HFF-Myc (cell line): ENCODE data around the gene RPTOR.

Experiments
- DNase-seq: peaks from one replicate; pipeline ENCODE4 v3.0.0-alpha.2; 2011; ENCODE audit warnings: low read depth; ENCODE audit errors: extremely low read depth
- H3K4me3 ChIP-seq: replicated peaks from 2 replicates; pipeline ENCODE4 v1.5.1; 2011; ENCODE audit warnings: low read depth, mild to moderate bottlenecking, control low read depth, low read length
- TF ChIP-seq, protein P1 (sequence below): IDR thresholded peaks from 2 replicates; pipeline ENCODE4 v1.5.1; 2012; ENCODE audit warnings: mild to moderate bottlenecking, low read depth, low read length, control low read depth; ENCODE audit errors: missing control alignments

Gene RPTOR

DNA sequence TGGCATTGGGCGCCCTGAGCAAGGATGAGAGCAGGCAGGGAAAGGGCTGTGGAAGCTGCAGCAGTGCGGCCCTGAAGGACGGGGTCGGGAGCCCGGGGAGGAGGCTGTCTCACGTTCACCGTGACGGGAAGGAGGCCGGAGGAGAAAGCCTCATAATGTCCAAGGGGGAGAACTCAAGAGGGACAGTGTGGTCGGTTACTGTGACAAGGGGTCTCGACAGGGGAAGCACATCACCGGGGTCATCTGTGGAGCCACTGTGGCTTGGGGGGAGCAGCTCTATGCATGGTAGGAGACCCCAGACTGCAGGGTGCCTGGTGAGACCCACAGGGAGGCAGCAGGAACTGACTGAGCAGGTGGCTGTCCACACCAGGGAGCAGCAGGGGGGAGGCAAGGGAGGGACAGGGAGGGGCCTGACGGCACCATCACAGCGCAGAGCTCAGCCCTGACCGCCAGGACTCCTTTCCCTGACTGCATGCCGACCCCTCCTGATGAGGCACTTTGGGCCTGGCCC, 292.4 kb downstream of the RPTOR start:
- TF ChIP-seq, protein P1, sequence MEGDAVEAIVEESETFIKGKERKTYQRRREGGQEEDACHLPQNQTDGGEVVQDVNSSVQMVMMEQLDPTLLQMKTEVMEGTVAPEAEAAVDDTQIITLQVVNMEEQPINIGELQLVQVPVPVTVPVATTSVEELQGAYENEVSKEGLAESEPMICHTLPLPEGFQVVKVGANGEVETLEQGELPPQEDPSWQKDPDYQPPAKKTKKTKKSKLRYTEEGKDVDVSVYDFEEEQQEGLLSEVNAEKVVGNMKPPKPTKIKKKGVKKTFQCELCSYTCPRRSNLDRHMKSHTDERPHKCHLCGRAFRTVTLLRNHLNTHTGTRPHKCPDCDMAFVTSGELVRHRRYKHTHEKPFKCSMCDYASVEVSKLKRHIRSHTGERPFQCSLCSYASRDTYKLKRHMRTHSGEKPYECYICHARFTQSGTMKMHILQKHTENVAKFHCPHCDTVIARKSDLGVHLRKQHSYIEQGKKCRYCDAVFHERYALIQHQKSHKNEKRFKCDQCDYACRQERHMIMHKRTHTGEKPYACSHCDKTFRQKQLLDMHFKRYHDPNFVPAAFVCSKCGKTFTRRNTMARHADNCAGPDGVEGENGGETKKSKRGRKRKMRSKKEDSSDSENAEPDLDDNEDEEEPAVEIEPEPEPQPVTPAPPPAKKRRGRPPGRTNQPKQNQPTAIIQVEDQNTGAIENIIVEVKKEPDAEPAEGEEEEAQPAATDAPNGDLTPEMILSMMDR, result no peak
- H3K4me3 ChIP-seq, result no peak overlapping the region
- DNase-seq, result no peak

GRCh38 chr17:80837711-80838110, 293.1 kb downstream of the RPTOR start:
- no peak for DNase-seq

DNA sequence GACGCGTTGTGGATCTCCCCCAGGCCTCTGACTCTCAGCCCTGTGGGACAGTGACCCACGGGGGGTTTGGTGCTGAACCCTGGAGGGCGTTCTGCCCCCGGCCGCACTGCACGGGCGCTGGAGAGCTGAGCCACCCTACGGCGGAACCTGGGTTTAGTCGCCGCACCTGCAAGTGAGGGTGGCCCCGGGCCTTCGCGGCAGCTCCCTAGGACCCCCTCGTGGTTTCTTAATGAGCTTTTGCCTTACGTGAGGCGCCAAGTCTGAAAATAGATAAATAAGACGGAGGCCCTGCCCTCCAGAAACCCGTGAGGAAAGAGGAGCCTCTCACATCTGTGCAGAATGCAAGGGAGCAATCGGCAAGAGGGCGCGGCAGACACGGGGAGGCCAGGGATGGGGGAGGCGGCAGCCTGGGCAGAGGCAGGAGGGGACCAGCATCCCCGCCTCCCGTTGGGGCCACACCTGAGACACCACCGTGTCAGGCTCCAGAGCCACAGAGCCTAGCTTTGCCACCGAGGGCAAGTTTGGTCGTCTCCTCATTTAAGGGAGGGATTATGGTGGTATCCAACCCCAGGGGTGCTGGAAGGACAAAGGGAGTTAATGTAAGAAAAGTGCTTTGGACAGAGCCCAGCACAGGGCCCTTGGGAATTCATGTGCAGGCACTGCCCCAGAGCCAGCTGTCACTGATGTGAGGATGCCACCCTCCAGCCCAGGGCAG, 293.8 kb downstream of the RPTOR start:
- TF ChIP-seq, protein P1, result no peak
- DNase-seq, result no peak
- no peak overlapping the region for H3K4me3 ChIP-seq

More at GRCh38 chr17:80837711-80838110, 293.1 kb downstream of the RPTOR start:
- H3K4me3 ChIP-seq, result no peak overlapping the region
- TF ChIP-seq, protein P1, result no peak

DNA sequence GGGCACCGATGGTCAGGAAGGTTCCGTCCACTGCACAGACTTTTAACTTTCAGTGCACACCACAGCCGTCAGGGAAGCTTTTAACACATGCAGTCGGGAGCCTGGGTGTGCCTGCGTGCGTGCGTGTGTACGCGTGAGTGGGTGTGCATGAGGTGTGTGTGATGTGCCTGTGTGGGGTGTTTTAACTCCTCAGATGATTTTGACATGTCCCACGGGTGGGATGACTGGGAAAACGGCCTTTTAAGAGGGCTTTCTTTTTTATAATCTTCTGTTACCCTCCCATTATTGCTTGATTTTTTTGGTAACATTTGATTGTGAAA, 294.3 kb downstream of the RPTOR start:
- TF ChIP-seq, protein P1, result no peak
- H3K4me3 ChIP-seq, result no peak overlapping the region

GRCh38 chr17:80839511-80839941, 294.9 kb downstream of the RPTOR start:
- H3K4me3 ChIP-seq, result no peak overlapping the region
- TF ChIP-seq, protein P1, result no peak
- no peak for DNase-seq

More for the DNA sequence above, 294.3 kb downstream of the RPTOR start:
- no peak for DNase-seq

GRCh38 chr17:80839970-80840369, 295.3 kb downstream of the RPTOR start:
- TF ChIP-seq, protein P1, result no peak
- no peak overlapping the region for H3K4me3 ChIP-seq
- DNase-seq, result no peak
